GM19468 (cell line): Measurements from ENCODE around the gene TAS2R3.

Experiments used
- ATAC-seq: cut with Tn5 transposase; IDR thresholded peaks from one replicate; pipeline ENCODE4 v1.9.1; 2021; ENCODE audit warnings: mild to moderate bottlenecking, moderate library complexity, moderate number of reproducible peaks; ENCODE audit not compliant: unreplicated experiment; ENCODE audit errors: extremely low read depth

TAS2R3 gene

GRCh38 chr7:141785706-141786552 lies 22.0 kb downstream of the TAS2R3 start:
- ATAC-seq, result peak; percentile 55

DNA sequence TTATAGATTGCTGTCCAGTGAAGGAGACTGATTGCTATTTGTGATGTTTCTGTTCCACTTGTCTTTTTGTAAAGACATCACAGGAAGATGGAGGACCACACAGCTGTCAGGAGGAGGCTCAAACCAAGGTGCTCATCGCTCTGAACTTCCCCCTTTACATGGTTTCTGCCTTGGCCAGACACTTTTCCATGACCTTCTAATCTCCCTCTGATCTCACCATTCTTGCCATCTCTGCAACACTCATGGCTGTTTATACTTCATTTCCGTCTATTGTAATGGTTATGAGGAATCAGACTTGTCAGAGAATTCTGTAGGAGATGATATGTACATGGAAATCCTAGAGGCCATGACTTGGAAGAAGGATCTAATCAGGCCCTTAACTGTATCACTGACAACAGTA lies 24.4 kb downstream of the TAS2R3 start:
- ATAC-seq, result no peak

- ATAC-seq, result no peak
Observed at GRCh38 chr7:141789917-141790316, 26.0 kb downstream of the TAS2R3 start, which contains the start of gene TAS2R5. Gene TAS2R5 (plus strand): TSS chr7:141790217. CDS start chr7:141790362, 145 bp downstream.

DNA sequence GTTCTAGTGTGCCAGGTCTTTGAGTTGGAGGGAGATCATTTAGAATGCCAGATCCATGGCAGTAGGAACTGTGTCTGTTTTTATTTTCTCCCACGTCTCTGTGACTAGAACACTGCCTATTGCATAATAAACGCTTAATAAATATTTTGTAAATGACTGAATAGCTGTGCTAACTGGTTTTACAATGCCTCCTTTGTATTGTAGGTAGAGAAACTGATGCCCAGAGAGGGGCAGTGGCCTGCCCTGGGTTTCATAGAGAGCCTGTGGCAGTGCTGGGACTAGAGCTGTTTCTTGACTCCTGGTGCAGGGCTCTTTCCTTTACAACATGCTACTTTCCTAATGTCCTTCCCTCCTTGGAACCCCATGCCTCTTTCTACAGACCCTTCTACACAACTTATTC lies 28.6 kb downstream of the TAS2R3 start:
- ATAC-seq, result no peak
